Stimulated activated CD4-positive, alpha-beta T cell treated with anti-CD3 and anti-CD28 coated beads, TNF-alpha, amount 100 ng/mL, for 24 hours (primary cell): ENCODE measurements around the gene GJB5.

Experiments
- DNase-seq, 3 experiments: peaks; one replicate each; pipeline ENCODE4 v3.0.0-alpha.2; 2020; ENCODE audit warnings: low read depth in 3 of 3

Gene GJB5

GRCh38 chr1:34776911-34777310 is 22.1 kb downstream of the GJB5 start:
- DNase-seq = no peak

GRCh38 chr1:34777519-34778321 is 22.9 kb downstream of the GJB5 start:
- no peak for DNase-seq

DNA sequence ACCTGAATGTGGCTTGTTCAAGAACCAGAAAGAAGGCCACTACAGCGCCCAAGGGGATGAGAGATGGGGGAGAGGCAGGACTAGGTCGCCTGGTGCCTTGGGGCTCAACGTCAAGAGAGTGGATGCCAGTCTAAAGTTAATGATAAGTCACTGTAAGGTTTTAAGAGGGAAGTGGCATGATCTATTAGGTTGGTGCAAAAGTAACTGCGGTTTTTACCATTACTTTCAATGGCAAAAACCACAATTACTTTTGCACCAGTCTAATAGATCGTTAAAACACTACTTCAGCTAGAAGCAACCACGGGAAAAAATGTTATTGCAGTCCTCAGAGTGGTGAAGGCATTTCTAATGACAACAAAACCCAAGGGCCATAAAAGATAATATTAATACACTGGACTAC is 23.5 kb downstream of the GJB5 start:
- no peak for DNase-seq

DNA sequence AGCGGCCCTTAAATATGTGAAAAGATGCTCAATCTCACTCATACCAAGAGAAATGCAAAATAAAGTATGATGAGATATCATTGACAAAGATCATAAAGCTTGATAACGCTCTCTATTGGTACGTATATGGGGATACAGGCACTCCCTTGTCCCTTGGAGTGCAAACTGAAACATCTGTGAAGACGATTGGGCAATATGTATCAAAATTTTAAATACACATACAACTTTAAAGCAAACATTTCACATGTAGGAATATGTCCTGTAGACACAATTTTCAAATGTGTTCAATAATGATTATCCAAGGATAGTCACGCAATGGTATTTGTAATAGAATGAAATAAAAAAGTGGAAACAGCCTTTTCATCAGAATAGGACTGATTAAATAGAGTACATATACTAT is 24.2 kb downstream of the GJB5 start:
- DNase-seq = no peak

- no peak for DNase-seq
Measured at GRCh38 chr1:34779526-34779925, 24.7 kb downstream of the GJB5 start.

GRCh38 chr1:34779962-34780361 is 25.1 kb downstream of the GJB5 start:
- no peak for DNase-seq

GRCh38 chr1:34780528-34780927 is 25.7 kb downstream of the GJB5 start:
- DNase-seq = no peak

DNA sequence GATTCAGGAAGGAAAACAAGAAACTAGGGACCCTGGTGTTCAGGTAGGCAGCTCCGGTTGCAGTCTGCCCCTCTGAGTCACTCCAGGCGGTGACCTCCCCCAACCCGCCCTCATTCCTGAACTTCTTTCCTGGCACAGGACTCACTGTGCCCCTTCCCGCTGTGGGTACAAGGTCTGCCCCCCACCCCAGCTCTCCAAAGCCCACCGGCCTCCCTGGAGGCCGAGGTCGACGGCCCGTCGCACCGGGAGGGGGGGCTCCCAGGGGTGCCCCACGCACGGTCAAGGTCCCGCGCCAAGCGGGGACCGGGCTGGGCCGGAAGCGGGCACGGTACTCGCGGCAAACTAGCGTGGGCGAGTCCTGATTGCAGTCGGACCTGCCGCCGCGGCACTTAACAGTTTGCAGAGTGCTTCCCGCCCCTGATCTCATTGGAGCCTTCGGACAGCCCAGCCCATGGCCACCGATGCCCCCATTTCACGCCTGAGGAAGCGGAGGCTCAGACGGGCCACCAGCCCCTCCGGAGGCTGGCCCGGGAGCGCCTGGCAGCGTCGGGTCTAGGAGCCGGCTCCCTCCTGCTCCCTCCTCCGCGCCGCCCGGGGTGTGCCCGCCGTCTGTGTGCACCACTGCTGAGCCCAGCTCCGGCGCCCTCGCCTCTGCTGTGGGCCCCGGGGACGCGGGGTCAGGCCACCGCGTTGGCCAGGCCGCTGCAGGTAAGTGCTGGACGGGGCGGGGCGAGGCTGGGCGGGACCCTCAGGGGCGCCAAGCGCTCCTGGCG is 26.4 kb downstream of the GJB5 start, which contains the start of gene GJB3:
Gene GJB3, plus strand, starts transcription at position 144 of the 773 bp plus-strand sequence. CDS start 3,549 bp downstream, outside the sequence.
- peak in 1 of 3 experiments; percentile 11 for DNase-seq

DNA sequence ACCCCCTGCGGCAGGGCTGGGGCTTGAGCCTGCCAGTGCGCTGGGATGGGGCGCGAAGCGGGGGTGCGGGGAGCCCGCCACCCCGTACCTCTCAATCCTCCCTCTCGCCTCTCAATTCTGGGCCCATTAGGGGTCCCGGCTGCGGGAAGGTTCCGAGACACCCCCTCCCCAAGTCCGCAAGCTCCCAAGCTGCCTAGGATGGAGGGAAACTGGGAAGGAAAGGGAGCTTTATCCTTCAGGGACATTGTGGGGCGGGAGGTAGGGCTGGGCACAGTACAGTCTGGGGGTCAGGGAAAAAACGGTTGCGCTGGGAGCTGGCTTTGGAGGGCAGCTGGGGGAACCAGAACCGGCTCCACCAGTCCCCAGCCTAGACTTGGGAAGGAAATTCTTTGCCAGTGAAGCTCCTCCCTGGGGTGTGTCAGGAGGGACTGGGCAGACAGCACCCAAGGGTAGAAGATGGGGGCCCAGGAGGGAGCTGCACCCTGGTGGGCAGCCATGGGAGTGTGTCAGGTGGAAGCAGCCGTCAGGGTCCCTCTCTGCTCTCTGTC is 27.1 kb downstream of the GJB5 start:
- no peak for DNase-seq

DNA sequence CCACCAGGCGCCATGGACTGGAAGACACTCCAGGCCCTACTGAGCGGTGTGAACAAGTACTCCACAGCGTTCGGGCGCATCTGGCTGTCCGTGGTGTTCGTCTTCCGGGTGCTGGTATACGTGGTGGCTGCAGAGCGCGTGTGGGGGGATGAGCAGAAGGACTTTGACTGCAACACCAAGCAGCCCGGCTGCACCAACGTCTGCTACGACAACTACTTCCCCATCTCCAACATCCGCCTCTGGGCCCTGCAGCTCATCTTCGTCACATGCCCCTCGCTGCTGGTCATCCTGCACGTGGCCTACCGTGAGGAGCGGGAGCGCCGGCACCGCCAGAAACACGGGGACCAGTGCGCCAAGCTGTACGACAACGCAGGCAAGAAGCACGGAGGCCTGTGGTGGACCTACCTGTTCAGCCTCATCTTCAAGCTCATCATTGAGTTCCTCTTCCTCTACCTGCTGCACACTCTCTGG is 29.9 kb downstream of the GJB5 start:
- DNase-seq = no peak

DNA sequence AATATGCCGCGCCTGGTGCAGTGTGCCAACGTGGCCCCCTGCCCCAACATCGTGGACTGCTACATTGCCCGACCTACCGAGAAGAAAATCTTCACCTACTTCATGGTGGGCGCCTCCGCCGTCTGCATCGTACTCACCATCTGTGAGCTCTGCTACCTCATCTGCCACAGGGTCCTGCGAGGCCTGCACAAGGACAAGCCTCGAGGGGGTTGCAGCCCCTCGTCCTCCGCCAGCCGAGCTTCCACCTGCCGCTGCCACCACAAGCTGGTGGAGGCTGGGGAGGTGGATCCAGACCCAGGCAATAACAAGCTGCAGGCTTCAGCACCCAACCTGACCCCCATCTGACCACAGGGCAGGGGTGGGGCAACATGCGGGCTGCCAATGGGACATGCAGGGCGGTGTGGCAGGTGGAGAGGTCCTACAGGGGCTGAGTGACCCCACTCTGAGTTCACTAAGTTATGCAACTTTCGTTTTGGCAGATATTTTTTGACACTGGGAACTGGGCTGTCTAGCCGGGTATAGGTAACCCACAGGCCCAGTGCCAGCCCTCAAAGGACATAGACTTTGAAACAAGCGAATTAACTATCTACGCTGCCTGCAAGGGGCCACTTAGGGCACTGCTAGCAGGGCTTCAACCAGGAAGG is 30.5 kb downstream of the GJB5 start:
- DNase-seq = no peak

GRCh38 chr1:34785875-34786470 is 31.1 kb downstream of the GJB5 start:
- DNase-seq = no peak

DNA sequence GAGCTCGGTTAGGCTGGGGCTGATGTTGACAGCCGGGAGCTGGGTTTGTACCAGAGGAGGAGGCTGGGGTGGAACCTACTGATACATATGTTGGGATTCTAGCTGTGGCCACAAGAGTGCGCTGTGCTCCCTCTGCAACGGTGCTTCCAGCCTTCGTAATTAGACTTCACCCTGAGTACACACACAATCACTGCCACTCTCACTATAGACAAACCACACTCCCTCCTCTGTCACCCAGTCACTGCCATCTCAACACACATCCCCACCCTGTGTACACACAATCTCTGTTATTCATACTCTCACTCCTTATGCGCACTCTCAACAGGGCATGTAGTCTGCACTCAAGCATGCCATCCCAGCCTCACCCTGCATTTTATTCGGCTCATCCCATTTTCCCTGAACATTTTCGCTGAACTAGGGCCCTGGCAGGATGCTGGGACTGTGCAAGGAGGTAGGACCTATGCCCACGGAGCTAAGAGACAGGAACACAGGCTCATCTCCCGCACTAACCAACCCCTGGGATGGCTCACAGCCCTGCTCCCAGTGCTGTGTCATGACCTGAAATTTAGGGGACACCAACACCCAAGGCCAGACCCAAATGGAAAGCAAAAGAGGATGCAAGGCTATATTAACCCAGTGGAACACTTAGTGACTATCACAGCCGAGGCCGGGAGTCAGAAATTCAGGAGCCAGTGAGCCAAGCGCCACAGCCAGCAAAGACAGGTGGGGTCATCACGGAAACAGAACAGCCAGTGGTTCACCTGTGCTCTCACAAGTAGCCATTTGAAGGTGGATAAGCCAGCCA is 31.9 kb downstream of the GJB5 start:
- DNase-seq = peak; percentile 30 to 63 (median 35)

- no peak for DNase-seq
Measured at GRCh38 chr1:34787461-34788420, 32.9 kb downstream of the GJB5 start.

- no peak for DNase-seq
Measured at GRCh38 chr1:34790985-34791384, 36.1 kb downstream of the GJB5 start.

DNA sequence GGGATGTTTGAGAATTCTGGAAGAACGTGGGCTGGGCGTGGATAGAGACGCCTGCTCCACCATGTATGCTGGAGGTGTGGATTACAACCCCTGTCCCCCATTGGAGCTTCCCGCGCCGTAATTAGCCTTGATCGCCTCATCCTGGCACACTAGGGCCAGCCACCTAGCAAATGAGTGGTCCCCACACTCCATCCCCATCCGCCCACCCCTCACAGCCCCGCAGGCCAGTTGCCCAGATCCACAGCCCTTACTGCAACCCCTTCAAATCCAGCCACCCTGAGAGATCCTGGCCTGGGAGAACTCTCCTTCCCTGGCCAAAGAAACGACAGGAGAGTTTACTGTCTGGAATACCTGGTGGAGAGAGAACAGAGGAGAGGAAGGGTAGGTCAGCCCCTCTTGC is 37.6 kb downstream of the GJB5 start:
- DNase-seq = no peak

DNA sequence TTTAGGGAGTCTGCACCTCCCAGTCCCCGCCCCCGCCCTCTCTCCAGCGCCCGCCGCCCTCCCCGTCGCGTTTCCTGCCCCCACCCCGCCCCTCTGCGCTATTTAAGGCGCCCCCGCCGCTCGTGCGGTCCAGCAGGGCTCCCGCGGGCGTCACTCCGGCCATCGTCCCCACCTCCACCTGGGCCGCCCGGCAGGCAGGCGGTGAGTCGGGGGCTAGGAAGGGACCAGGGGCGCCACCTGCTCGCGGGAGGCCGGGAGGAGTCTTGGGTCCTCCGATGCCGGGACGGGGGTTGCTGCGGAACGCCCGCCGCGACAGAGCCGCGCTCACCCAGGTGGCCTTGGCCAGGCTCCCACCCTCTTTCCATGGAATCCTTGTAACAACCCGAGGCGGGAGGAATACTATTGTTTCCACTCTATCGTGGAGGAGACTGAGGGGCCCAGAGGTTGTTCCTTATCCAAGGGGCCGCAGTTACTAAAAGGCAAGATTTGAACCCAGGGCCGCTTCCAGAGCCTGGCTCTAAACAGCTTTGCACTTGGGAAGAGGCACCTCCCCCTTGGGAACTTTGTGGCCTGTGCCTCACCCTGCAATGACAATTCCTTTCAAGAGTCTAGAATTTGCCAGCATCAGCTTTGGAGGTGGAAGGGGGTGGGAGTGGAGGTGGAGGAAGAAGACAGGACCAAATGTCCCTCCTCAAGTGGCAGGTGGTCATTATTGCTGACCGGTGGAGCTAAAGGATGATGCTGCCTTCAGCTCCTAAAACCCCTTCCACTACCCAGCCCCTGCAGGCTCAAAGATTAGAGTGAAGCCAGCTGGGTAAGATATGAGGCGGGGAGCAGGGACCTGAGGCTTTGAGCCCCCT is 38.3 kb downstream of the GJB5 start, which contains the start of gene GJA4:
Gene GJA4, plus strand, starts transcription at position 132 of the 860 bp plus-strand sequence. CDS start 1,215 bp downstream, outside the sequence.
- DNase-seq = no peak

DNA sequence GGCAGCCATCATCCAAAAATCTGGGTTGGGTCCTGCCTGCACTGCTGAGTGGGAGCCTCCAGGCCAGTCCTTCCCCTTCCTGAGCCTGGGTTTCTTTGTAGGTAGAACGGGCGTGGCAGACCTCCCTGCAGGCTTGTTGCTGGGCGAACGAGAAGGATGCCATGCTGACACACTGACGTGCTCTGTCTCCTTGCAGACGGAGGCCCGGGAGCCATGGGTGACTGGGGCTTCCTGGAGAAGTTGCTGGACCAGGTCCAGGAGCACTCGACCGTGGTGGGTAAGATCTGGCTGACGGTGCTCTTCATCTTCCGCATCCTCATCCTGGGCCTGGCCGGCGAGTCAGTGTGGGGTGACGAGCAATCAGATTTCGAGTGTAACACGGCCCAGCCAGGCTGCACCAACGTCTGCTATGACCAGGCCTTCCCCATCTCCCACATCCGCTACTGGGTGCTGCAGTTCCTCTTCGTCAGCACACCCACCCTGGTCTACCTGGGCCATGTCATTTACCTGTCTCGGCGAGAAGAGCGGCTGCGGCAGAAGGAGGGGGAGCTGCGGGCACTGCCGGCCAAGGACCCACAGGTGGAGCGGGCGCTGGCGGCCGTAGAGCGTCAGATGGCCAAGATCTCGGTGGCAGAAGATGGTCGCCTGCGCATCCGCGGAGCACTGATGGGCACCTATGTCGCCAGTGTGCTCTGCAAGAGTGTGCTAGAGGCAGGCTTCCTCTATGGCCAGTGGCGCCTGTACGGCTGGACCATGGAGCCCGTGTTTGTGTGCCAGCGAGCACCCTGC is 39.3 kb downstream of the GJB5 start:
- no peak for DNase-seq
